Hematopoietic multipotent progenitor cell (in vitro differentiated cells): ENCODE results near the gene PQBP1. TPM values are rescaled to one million over a fixed set of nuclear protein-coding genes. Genes with fewer than 3 reads are reported as not detected.

Experiments used
- total RNA-seq: library from RNA; depleted of rRNA; stranded (reverse); fragments of >200 nt; gene quantifications from one replicate; pipeline ENCODE4 v1.2.3, GENCODE V29; 2012

The PQBP1 gene
- total RNA-seq, 1 donor: 89.9 TPM

Other genes starting within 250 kb of the PQBP1 start
- 52.0 TPM for gene WAS, start 214.1 kb upstream of the PQBP1 start, total RNA-seq
- gene SUV39H1, start 201.2 kb upstream of the PQBP1 start, total RNA-seq: 17.0 TPM
- 0.27 TPM for gene GLOD5, start 136.2 kb upstream of the PQBP1 start, total RNA-seq
- gene GATA1, start 111.3 kb upstream of the PQBP1 start, total RNA-seq: 32.6 TPM
- gene HDAC6, start 95.9 kb upstream of the PQBP1 start, total RNA-seq: 133 TPM
- gene ERAS, start 71.4 kb upstream of the PQBP1 start, total RNA-seq: 0.27 TPM
- 1.1 TPM for gene PCSK1N, start 62.3 kb upstream of the PQBP1 start, total RNA-seq
- 37.2 TPM for gene TIMM17B, start 162 bp upstream of the PQBP1 start, total RNA-seq
- gene SLC35A2, start 13.7 kb downstream of the PQBP1 start, total RNA-seq: 14.3 TPM
- 142 TPM for gene PIM2, start 21.1 kb downstream of the PQBP1 start, total RNA-seq
- 55.5 TPM for gene OTUD5, start 59.7 kb downstream of the PQBP1 start, total RNA-seq
- gene KCND1, start 73.9 kb downstream of the PQBP1 start, total RNA-seq: 3.0 TPM
- 24.2 TPM for gene GRIPAP1, start 104.3 kb downstream of the PQBP1 start, total RNA-seq
- 63.0 TPM for gene TFE3, start 145.4 kb downstream of the PQBP1 start, total RNA-seq
- 3.5 TPM for gene CCDC120, start 161.1 kb downstream of the PQBP1 start, total RNA-seq
- gene PRAF2, start 176.1 kb downstream of the PQBP1 start, total RNA-seq: 14.0 TPM
- 75.7 TPM for gene WDR45, start 182.0 kb downstream of the PQBP1 start, total RNA-seq
- gene GPKOW, start 225.8 kb downstream of the PQBP1 start, total RNA-seq: 15.6 TPM